Renal pelvis (tissue), 4 donors: ENCODE measurements around the gene AQP12A. TPM values are rescaled to one million over a fixed set of nuclear protein-coding genes. Genes with fewer than 3 reads are reported as not detected.

ENCODE experiments used
- DNase-seq: peaks from one replicate; pipeline ENCODE4 v3.0.0-alpha.2; 2013
- polyA plus RNA-seq, 3 donors: library from polyadenylated mRNA; unstranded; fragments of 120-200 nt; gene quantifications; one replicate each; pipeline ENCODE4 v1.2.1, GENCODE V29; 2013; ENCODE audit not compliant: insufficient read length in 3 of 3

The AQP12A gene
- polyA plus RNA-seq, 3 donors = 0.30 to 0.92 (median 0.33) TPM

DNA sequence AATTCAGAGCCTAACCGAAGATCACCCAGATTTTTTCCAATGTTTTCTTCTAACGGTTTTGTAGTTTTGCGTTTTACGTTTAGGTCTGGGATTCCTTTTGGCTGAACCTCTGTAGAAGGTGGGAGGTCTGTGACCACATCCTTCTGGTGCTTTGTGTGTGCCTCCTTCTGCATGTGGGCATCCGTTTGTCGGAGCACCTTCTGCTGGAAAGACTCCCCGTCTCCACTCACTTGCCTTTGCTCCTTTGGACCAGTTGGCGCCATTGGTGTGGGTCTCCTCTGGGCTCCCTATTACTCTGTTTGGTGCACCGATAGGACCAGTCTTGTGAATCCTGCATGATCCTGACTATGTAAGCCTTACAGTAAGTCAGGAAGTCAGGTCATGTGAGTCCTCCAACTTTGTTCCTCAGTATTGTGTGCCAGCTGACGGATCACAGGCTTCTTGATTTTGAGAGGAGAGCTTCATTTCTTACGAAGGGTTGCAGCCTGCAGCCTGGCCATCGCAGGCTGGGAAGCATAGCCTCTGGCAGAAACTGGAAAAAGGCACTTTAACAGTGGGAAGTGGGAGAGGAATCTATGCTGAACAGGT is 13.6 kb downstream of the AQP12A start:
- no peak for DNase-seq

DNA sequence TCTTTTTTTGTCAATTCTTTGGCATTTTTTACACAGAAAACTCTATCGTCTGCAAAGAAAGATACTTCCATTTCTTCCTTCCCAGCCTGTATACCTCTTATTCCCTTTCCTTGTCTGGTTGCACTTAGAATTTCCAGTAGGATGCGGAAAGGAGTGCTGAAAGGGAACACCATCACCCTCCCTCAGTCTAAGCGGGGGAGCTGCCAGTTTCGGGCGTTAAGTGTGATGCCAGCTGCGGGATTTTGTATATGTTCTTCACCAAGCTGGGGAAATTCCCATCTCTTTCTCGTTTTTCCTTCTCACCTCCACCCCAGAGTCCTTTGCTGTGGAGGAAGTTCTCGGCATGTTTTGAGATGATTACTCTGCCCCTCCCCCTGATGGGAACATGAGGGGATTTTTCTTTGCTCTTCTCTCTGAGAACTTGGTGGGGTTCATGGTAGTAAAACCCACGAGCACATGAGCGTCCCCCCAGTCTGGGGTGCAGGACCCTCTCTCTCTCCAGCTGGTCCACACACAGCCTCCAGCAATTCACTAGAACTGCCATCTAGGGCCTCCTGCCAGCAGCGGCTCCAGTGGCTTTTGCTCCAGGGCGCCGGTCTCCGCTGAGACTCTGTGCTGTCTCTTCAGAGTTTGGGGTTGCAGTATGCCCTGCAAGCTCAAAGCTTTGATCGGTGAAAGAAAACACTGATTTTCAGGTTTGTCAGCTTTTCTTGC is 15.5 kb downstream of the AQP12A start:
- DNase-seq = peak; percentile 58

DNA sequence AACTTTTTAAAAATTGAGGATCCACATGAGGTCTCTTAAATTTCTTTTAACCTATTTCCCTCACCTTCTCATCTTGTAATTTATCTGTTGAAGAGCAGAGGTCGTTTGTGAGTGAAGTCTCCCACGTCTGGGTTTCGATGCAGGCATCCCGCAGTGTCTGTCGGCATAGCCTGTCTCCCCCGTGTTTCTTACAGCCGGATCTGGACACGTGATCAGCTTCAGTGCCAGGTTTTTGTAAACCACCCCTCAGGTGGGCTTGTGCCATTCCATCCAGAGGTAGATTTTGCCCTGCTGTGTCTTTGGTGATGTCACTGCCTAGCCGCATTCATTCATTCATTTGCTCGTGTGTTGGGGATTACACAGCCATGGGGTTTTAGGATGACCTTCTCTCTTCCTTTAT is 16.2 kb downstream of the AQP12A start:
- peak; percentile 49 for DNase-seq

DNA sequence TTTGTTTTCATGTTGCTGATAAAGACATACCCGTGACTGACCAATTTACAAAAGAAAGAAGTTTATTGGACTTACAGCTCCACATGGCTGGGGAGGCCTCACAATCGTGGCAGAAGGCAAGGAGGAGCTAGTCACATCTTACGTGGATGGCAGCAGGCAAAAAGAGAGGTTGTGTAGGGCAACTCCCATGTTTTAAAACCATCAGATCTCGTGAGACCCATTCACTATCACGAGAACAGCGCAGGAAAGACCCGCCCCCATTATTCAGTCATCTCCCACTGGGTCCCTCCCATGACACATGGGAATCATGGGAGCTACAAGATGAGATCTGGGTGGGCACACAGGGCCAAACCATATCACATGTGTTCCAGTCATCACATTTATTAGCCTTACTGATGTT is 16.8 kb downstream of the AQP12A start:
- DNase-seq = no peak

DNA sequence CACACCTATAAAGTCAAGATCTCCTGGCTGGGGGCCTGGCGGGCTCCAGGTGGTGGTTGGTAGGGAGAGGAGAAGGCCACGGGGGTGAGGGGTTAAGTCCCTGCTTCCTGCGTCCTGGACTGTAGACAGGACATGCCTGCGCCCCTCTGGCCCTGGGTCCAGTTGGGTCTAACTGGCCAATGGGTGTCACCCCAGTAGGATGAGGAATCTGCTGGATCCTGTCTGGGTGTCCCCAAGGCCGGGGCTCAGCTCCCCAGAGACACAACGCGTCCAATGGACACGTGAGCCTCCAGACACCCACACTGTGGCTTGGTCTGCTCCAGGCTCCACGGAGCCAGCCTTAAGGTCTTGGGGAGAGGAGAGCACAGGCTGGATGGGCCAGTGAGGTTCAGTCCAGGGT is 19.6 kb downstream of the AQP12A start:
- no peak for DNase-seq

DNA sequence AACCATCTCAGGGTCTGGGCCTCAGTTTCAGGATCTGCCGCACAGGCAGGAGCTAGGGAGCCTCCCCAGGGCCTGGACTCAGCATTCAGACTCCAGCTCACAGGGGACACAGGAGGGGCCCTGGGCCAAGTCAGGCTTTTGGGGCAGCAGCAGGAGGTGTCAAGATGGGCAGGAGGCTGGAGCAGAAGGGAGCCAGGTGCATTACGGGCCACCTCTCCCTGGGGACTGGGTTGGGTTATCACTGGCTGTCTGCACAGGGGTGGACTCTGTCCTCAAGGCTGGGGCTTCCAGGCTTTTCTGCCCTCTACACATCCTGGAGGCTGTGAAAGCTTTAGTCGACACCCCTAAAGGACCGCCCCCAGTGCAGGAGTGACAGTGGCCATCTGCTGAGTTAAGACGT is 20.0 kb downstream of the AQP12A start:
- no peak for DNase-seq

DNA sequence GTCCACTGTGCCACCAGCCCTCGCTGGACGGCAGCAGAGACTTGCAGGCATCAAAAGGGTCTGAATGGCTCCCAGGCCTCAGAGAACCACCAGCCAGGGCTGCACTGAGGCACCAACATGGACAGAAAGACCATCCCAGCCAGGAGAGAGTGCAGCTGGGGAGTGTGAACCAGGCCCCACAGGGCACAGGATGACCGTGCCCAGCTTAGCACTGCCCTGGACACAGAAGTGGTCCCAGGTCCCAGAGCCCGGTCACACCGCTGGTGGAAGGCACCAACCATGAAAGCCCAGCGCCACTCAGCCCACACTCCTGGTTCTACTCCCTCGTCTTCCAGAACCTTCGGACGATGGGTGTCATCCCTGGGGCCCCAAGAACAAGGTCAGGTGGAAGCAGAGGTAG is 20.5 kb downstream of the AQP12A start:
- no peak for DNase-seq

DNA sequence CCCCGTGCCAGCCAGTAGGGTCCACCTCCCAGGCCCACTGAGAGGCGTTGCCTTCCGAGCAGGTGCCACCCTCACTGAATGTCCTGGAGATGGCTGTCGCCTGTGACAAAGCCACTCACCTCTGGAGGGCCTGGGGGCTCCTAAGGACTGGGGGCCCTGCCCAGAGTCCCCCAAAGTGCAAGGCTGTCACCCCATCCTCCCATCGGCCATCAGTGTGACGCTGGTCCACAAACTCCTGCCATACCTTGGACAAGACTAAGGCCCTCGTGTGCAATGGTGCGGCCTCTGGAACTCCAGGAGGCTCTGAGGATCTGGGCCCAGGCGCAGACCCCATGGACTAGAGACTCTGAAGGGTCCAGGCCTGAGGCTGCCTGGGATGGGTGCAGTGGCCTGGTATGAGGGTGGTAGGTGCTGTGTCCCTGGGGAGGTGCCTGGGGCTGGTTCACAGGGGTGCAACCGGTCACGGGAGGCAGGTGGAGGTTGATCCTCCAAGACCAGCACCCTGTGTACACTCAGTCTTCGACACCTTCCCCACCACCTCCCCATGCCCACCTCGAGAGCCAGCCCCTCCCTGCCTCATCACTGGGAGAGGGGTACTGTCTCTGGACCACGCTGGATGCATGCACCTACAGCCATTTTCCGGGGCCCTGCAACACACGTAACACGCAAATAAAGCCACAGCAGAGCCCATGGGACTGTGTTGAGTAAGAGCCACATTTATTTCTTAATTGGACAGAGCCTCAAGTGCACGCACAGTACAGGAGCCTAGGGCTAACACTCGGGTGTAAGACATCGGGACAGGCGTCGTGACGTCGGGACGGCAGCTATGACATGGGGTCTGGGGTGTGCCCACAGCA is 21.6 kb downstream of the AQP12A start:
- no peak for DNase-seq

DNA sequence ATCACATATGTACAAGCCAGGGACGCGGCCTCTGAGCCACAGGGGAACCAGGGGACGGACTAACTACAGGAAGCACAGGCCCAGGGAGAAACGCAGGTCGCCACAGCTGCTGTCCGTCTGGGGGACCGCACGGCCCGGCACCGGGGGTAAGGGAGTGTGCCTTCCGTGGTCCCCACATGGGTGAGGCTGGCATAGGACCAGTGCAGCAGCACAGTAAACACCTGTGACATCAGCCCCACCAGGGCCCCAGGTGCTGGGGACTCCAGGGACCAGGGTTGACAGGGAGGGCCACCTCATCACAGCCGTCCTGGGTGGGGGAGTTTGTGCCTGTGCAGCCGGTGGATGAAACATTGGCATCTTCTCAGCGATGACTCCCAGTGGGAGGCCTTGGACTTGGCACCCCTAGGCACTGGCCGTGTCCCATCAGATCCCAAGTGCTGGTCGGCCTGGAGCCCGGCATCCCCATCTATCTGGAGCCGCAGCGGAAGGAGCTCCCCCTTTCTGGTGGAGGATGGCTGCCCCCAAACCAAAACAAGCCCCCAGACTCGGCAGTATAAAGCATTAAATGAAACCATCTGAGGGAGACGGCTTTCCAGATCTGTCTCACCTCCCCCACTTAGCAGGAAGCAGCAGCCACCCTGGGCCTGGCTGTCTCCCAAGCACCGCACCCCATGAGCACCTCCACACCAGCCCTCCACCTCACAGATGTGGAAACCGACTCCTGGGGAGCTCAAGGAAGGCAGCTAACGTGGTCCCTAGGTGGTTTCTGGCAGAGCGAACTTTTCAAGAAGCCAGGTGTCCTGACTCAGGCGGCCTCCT is 22.5 kb downstream of the AQP12A start:
- DNase-seq = no peak

DNA sequence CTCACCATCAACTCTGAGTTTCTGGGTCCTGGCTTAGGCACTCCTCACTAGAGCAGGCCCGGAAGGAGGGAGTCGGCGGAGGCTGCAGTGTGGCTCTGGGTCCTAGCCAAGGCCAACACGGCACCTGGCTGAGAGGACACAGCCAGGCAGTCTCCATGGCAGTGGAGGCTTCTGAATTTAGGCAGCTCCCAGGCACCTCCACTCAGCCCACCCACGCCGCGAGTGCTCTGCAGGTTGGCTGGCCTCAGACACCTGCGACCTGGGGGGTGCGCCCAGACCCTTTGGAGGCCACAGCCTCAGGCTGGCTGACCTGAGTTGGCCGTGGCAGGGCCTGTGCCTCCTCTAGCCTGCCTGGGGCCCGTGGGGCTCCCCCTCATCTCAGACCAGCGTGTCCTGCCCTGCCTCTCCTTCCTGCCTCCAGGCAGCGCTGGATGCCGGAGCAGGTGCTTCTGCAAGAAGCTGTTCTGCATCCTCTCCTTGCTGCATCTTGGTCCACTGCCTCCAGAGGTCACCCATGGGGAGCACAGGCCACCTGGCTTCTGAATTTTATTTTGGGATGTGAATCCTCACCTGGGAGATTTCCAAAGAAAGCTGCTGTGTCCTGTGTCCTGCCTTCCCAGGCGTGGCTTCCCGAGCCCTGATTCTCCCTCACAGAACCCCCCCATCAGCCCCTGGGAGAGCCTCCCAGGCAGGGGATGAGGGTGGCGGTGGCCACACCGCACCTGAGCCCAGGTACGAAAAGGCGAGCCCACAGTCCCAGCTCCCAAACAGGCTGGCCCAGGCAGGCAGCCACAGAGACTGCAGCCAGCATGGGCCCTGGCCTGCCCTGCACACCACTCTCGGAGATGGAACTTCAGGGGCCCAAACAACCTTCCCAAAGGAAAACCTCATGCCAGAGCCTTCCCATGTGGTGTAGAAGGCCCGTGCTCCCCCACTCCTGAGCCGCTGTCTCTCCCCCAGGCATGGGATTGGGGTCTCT is 23.4 kb downstream of the AQP12A start:
- no peak for DNase-seq

DNA sequence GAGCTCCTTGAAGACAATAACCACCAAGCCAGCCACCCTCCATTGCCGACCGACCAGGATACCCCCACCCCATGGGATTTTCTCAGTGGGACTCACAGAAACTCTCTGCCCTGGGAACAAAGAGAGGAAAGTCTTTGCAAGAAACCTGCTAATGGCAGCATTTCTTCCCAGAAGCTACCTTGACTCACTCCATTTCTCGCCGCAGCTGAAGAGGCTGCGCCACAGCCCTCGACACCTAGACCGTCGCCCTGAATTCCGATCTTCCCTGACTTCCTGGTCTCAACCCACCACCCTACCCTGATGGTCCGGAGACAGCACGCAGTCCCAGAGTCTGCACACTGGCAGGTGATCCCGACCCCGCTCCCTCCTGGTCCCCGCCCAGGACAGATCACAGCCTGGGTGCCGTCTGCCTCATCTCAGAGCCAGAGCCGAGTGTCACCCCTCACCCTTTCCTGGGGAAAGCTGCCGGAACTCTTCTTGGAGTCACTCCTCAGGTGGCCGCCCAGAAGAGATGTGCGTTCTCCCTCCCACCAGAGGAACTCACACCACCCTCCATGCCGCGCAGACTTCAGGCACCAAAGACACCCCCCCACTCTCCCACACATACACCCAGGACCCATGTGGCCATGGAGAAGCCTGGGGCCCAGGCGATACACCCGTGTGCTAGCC is 24.6 kb downstream of the AQP12A start:
- no peak for DNase-seq

DNA sequence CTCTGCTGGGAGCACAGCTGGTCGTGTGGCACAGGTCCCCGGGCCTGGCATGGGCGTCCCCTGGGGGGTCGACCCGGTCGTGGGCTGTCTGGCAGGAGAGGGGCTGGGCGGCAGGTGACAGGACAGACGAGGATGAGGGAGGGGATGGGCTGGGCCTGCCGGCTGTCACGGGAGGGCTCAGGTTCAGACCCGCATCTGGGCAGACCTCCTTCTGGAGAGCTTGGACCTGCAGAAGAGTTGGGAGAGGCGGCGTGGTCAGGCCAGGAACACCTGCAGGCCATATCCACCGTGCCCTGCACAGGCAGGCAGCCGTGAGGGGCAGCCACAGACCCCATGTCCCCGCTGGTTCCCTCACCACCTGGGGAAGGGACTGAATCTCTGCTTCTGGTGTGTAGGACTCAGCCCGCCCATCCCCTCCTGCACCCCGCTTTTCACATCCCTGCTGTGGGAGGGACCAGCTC is 25.5 kb downstream of the AQP12A start:
- DNase-seq = no peak

DNA sequence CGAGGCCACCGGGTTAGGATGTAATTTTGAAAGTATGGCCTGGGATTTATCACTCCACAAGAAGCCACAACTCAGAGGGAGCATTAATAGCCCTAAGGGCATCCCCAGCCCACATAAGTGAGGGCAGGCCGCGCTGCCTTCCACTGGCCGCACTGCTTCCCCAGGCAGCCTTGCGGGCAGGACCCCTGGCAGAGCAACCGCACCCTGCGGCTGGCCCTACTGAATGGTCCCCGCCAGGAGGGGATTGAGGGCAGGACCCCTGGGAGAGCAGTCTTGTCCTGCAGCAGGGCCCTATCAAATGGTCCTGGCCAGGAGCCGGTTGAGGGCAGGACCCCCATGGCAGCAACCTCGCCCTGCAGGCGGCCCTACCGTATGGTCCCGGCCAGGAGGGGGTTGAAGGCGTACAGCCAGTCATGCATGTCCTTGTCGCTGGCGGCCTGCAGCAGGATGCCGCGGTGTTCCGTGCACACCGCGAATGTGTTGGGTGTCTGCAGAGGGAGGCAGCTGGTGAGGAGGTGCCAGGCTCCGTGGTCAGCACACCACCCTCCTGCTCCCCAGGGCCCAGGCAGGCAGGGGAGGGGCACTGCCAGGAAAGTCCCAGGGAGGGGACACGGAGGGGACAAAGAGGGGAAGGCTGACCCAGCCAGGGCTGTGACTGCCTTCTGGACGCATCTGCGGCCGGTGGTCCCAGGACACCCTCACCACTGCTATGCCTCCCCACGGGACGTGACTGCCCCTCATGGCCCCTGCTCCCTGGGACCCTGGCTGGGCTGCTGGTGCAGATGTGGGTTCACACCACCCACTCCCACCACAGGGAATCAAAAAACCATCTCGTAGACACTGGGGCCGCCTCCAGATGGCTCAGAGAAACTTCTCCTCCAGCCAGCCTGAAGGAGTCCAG is 26.3 kb downstream of the AQP12A start:
- DNase-seq = no peak

DNA sequence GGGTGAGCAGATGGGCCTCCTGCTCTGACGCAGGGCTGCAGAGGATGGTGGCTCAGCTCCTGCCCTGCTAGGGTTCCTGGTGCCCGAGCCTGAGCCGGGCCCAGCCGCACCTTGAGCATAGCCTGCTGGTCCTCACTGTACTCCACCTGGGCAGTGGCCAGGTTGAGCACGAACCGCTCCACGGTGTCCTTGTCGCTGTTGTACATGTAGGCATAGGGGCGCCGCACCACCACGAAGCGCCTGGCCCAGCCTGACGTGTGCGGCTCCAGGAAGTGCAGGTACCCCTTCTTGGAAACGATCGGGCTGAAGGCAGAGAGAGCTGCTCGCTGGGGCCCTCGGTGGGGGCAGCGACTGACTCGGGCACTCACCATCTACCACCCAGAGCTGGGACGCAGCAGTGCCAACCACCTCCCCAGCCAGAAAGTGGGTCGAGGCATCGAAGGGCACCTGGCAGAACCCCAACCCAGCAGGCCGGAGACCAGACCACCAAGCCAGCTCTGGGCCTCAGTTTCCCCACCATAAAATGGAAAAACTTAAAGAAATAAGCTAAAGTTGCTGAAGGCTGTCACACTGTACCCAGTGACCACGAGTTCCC is 27.3 kb downstream of the AQP12A start:
- DNase-seq = no peak

DNA sequence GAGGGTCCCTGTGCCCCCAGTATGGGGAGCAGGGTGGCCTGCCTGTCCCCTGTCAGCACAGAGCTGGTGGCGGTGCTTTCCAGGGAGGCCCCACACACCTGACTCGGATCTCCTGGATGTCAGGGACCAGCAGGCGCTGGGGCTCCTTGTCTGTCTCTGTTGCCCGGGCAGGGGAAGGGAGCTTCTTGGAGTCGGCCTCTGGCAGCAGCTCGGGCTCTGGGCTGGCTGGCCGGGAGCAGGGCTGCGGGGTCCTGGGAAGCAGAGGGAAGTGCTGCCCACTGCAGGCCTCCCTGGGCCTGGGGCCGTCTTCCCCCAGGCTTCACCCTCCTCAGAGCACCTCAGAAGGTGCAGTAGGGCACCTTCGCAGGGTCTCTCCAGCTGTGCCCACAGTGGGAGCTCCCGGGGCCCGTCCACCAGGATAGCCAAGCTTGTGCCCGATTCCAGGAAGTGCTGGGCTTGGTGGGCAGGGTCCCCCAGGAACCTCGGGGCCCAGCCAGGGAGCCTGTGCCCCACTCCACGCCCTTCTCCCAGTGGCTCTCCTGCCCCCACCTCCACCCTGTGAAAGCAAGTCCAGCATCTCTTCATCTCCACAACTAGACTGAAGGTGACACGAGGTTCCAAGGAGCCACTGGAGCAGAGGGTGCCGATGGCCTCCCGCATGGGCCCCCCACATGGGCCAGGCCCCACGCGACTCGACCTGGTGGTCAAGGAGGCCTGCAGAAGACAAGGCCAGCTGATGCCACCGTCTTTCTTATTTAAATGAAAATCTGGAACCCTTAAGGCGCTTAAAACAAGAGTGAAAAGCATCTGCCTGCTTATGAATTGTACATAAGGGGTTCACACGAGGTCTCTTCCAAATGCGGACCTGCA is 28.2 kb downstream of the AQP12A start:
- DNase-seq = no peak

DNA sequence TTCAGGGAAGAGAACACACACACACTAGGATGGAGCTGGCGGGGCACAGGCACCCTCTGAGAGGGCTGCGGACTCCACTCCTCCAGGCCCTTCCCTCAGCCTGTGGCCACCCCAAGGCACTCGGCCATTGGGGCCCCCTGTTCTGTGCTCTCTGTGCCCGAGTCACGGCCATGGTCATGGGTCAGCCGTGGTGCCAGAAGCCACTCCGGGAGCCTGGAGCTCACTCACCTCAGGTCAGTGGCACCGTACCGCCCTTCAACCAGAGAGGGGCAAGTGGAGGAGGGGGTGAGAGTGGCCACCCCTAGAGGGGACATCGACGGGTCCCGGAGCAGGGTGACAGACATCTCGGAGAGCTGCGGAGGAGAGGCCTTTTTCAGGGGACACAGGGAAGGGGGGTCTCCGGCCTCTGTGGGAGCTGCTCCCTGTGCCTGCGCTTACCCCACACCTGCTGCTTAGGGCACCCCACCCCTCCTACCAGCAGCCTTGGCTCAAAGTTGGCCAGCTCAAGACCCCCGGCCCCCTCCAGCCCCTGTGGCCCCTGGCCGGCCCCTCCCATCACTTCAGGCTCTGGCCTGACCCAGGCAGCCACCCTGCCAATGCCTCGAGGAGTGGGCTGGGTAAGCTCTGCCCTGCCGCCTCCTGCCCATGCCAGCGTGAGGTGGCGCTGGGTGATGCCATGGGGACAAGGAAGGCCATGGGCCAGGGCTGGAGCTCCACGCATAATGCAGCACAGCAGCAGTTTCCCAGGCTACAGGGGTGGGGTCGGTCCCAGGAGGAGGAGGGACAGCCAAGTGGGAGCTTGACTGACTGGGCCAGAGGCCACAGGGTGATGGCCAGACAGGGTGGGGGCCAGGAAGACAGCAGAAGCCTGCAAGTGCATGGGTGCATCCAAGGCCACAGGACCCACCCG is 29.3 kb downstream of the AQP12A start:
- DNase-seq = no peak
